Prostate gland (tissue), 2 donors: ENCODE results near the gene SHROOM3. TPM values are rescaled to one million over a fixed set of nuclear protein-coding genes. Genes with fewer than 3 reads are reported as not detected.

Source experiments
- DNase-seq: peaks from one replicate; pipeline ENCODE4 v3.0.0-alpha.2; 2019; ENCODE audit warnings: low spot score
- H3K27ac ChIP-seq, 2 donors: fragments of 200-600 bp; sonication (generic); 2 replicates each; pipeline ENCODE4 v1.5.1; 2017 to 2019
- H3K27me3 ChIP-seq: fragments of 200-600 bp; sonication (generic); replicated peaks from 2 replicates; pipeline ENCODE4 v1.5.1; 2019; ENCODE audit not compliant: insufficient read depth
- H3K36me3 ChIP-seq, 2 donors: fragments of 200-600 bp; sonication (generic); 1 replicate in 1 of 2; 2 replicates in 1 of 2; pipeline versions ENCODE4 v1.5.1 to v1.8.1; 2017 to 2019
- H3K4me1 ChIP-seq: fragments of 200-600 bp; sonication (generic); replicated peaks from 2 replicates; pipeline ENCODE4 v1.5.1; 2019
- H3K4me3 ChIP-seq, 2 donors: fragments of 200-600 bp; sonication (generic); 2 replicates each; pipeline ENCODE4 v1.5.1; 2017 to 2019
- H3K9me3 ChIP-seq: fragments of 200-600 bp; sonication (generic); 2 replicates; pipeline ENCODE4 v1.5.1; 2017
- CTCF ChIP-seq, 4 experiments: fragments of 200-600 bp in 2 of 4; fragments of 450-650 bp in 2 of 4; sonication (generic) in 2 of 4; IDR thresholded peaks; 1 replicate in 3 of 4; 2 replicates in 1 of 4; pipeline ENCODE4 v1.5.1; 2016 to 2019; ENCODE audit warnings: antibody characterized with exemption in 4 of 4, mild to moderate bottlenecking in 2 of 4, moderate library complexity in 2 of 4
- POLR2A ChIP-seq: fragments of 450-650 bp; IDR thresholded peaks from one replicate; pipeline ENCODE4 v1.6.1; 2016; ENCODE audit warnings: antibody characterized with exemption, mild to moderate bottlenecking
- POLR2AphosphoS5 ChIP-seq: sonication (generic); formaldehyde crosslinking; IDR thresholded peaks from one replicate; pipeline ENCODE4 v1.6.1; 2017; ENCODE audit warnings: antibody characterized with exemption
- WGBS: methylation state at CpG from one replicate; pipeline ENCODE4 v1.1.5; 2018; 5-methylcytosine and 5-hydroxymethylcytosine counted together
- intact Hi-C: fragments of 100-400 bp; cut with DNase I; formaldehyde crosslinking; loops from one replicate; pipeline ENCODE4 v1.14.2; 2022
- total RNA-seq, 2 donors: library from RNA; depleted of rRNA; stranded (reverse); fragments of >200 nt; gene quantifications; one replicate each; pipeline ENCODE4 v1.1.0, GENCODE V29; 2016

Gene SHROOM3
- total RNA-seq, 2 donors from 2014 or later = 107 to 137 TPM

- WGBS = 75% methylated on average over 5 of the region's 5 CpGs
- H3K36me3 ChIP-seq = peaks cover 0 to 5% of the 10 kb centered on the region in 2 donors
- no peaks in the 10 kb centered on the region for H3K27me3 ChIP-seq
- H3K4me3 ChIP-seq = no peak overlapping the region
- H3K27ac ChIP-seq = no peak overlapping the region
- intact Hi-C loops = no loop called here
- no peak for DNase-seq
- TF ChIP-seq POLR2AphosphoS5 = no peak
- TF ChIP-seq CTCF (IDR thresholded peaks at IDR 0.05) = no peak
- TF ChIP-seq POLR2A = no peak
- H3K4me1 ChIP-seq = no peaks in the 10 kb centered on the region
- H3K9me3 ChIP-seq = no peaks in the 10 kb centered on the region
Measured at GRCh38 chr4:76772498-76773106, 337.6 kb downstream of the SHROOM3 start.

GRCh38 chr4:76773766-76774165 is 338.7 kb downstream of the SHROOM3 start:
- TF ChIP-seq CTCF (IDR thresholded peaks at IDR 0.05) (no peak), POLR2A (no peak), POLR2AphosphoS5 (no peak)
- H3K9me3 ChIP-seq = no peaks in the 10 kb centered on the region
- peaks cover 0 to 5% of the 10 kb centered on the region in 2 donors for H3K36me3 ChIP-seq
- no peaks in the 10 kb centered on the region for H3K4me1 ChIP-seq
- H3K27ac ChIP-seq = no peak overlapping the region
- no peaks in the 10 kb centered on the region for H3K27me3 ChIP-seq
- H3K4me3 ChIP-seq = no peak overlapping the region
- intact Hi-C loops = no loop called here
- DNase-seq = no peak

- H3K9me3 ChIP-seq = no peaks in the 10 kb centered on the region
- DNase-seq = peak; percentile 65
- no peaks in the 10 kb centered on the region for H3K27me3 ChIP-seq
- H3K27ac ChIP-seq = peak overlapping the region in 1 of 2 donors; percentile 16
- no peak for TF ChIP-seq CTCF (IDR thresholded peaks at IDR 0.05)
- peak; percentile 13 for TF ChIP-seq POLR2AphosphoS5
- H3K36me3 ChIP-seq = no peaks in the 10 kb centered on the region
- H3K4me3 ChIP-seq = no peak overlapping the region
- 65% methylated on average over 9 of the region's 9 CpGs for WGBS
- H3K4me1 ChIP-seq = no peaks in the 10 kb centered on the region
- intact Hi-C loops = no loop called here
Measured at GRCh38 chr4:76779740-76780459, 344.9 kb downstream of the SHROOM3 start.

- TF ChIP-seq POLR2A = no peak
- intact Hi-C loops = no loop called here
- Histone ChIP-seq H3K27ac (no peak overlapping the region), H3K36me3 (no peaks in the 10 kb centered on the region), H3K9me3 (no peaks in the 10 kb centered on the region), H3K4me3 (no peak overlapping the region), H3K4me1 (no peaks in the 10 kb centered on the region), H3K27me3 (no peaks in the 10 kb centered on the region)
- no peak for DNase-seq
- WGBS = 88% methylated on average over 7 of the region's 7 CpGs
Measured at GRCh38 chr4:76780781-76781697, 346.0 kb downstream of the SHROOM3 start.
